SK-N-SH (cell line): Measurements from ENCODE around the gene TGFBR3. TPM values are rescaled to one million over a fixed set of nuclear protein-coding genes. Genes with fewer than 3 reads are reported as not detected.

Source experiments
- CTCF ChIA-PET: fragments of 300-600, 350-600 bp; formaldehyde crosslinking; extraction: SDS; loops from one replicate; lab custom pipeline; 2021; lab: Yijun Ruan, JAX
- POLR2A ChIA-PET: fragments of 350-600 bp; sonication (Branson Sonifier 250); formaldehyde crosslinking; extraction: SDS; loops from one replicate; lab custom pipeline; 2020; ENCODE audit warnings: antibody characterized with exemption, inconsistent platforms; lab: Yijun Ruan, JAX
- DNase-seq: peaks from one replicate; pipeline ENCODE4 v3.0.0; 2012
- H2AFZ ChIP-seq: fragments of 200-600 bp; sonication (generic); 2 replicates; pipeline ENCODE4 v1.8.1; 2016; ENCODE audit warnings: antibody characterized with exemption, mild to moderate bottlenecking, low read depth
- H3F3A ChIP-seq: fragments of 200-600 bp; sonication (generic); replicated peaks from 2 replicates; pipeline ENCODE3; 2016; ENCODE audit warnings: antibody characterized with exemption, mild to moderate bottlenecking; ENCODE audit not compliant: insufficient read depth
- H3K27ac ChIP-seq, 2 experiments: fragments of 200-500 bp in 1 of 2; fragments of 200-600 bp in 1 of 2; sonication (Bioruptor generic) in 1 of 2; sonication (generic), shearing (Covaris generic) in 1 of 2; 2 replicates each; pipeline versions ENCODE4 v1.5.1 to v1.6.1; 2014 to 2016; ENCODE audit warnings: low read depth in 2 of 2, inconsistent platforms in 1 of 2, low read length in 1 of 2, mild to moderate bottlenecking in 1 of 2, mixed read lengths in 1 of 2
- H3K27me3 ChIP-seq: fragments of 200-600 bp; sonication (generic), shearing (Covaris generic); 2 replicates; pipeline ENCODE4 v1.6.1; 2016; ENCODE audit warnings: mixed run types; ENCODE audit not compliant: insufficient read depth
- H3K36me3 ChIP-seq, 2 experiments: fragments of 200-500 bp in 1 of 2; fragments of 200-600 bp in 1 of 2; sonication (Bioruptor generic) in 1 of 2; sonication (generic) in 1 of 2; replicated peaks in 1 of 2; 2 replicates each; pipeline versions ENCODE3 to v1.5.1; 2014 to 2016; ENCODE audit warnings: low read length in 1 of 2, mild to moderate bottlenecking in 1 of 2; ENCODE audit not compliant: insufficient read depth in 2 of 2, control insufficient read depth in 1 of 2
- H3K4me1 ChIP-seq, 2 experiments: fragments of 200-500 bp in 1 of 2; fragments of 200-600 bp in 1 of 2; sonication (Bioruptor generic) in 1 of 2; sonication (generic), shearing (Covaris generic) in 1 of 2; 2 replicates each; pipeline versions ENCODE4 v1.5.1 to v1.6.1; 2014 to 2016; ENCODE audit warnings: low read depth in 1 of 2, low read length in 1 of 2, mixed run types in 1 of 2; ENCODE audit not compliant: insufficient read depth in 2 of 2, control insufficient read depth in 1 of 2
- H3K4me2 ChIP-seq: fragments of 200-600 bp; sonication (generic), shearing (Covaris generic); 2 replicates; pipeline ENCODE4 v1.6.1; 2017; ENCODE audit warnings: mixed run types
- H3K4me3 ChIP-seq, 2 experiments: fragments of 200-500 bp in 1 of 2; fragments of 200-600 bp in 1 of 2; sonication (Bioruptor generic) in 1 of 2; sonication (generic), shearing (Covaris generic) in 1 of 2; 2 replicates each; pipeline versions ENCODE4 v1.5.1 to v1.8.1; 2014 to 2016; ENCODE audit warnings: low read depth in 2 of 2, inconsistent platforms in 1 of 2, low read length in 1 of 2, mild to moderate bottlenecking in 1 of 2, mixed read lengths in 1 of 2, moderate library complexity in 1 of 2
- H3K79me2 ChIP-seq: fragments of 200-600 bp; sonication (generic); 2 replicates; pipeline ENCODE4 v1.8.1; 2017; ENCODE audit warnings: mild to moderate bottlenecking; ENCODE audit not compliant: insufficient read depth
- H3K9ac ChIP-seq: fragments of 200-600 bp; sonication (generic); 2 replicates; pipeline ENCODE4 v1.6.1; 2017; ENCODE audit warnings: mixed run types
- H3K9me2 ChIP-seq: fragments of 200-600 bp; sonication (generic); 2 replicates; pipeline ENCODE4 v1.6.1; 2017; ENCODE audit warnings: mixed run types
- H3K9me3 ChIP-seq: fragments of 200-600 bp; sonication (generic); 2 replicates; pipeline ENCODE4 v1.6.1; 2017; ENCODE audit warnings: mixed run types, mild to moderate bottlenecking, moderate library complexity
- H4K20me1 ChIP-seq: fragments of 200-600 bp; sonication (generic); 2 replicates; pipeline ENCODE4 v1.6.1; 2017; ENCODE audit warnings: mild to moderate bottlenecking, mixed run types; ENCODE audit not compliant: insufficient read depth
- CHD2 ChIP-seq: fragments of 150-350 bp; IDR thresholded peaks from 2 replicates; pipeline ENCODE4 v1.6.1; 2018; ENCODE audit warnings: low read length; ENCODE audit not compliant: partially characterized antibody
- CTCF ChIP-seq: fragments of 200-600 bp; sonication (generic); IDR thresholded peaks from 2 replicates; pipeline ENCODE4 v1.6.1; 2017; ENCODE audit warnings: antibody characterized with exemption, mild to moderate bottlenecking, moderate library complexity
- ELF1 ChIP-seq: IDR thresholded peaks from 2 replicates; pipeline ENCODE4 v1.4.0; 2012
- EZH2phosphoT487 ChIP-seq: fragments of 200-600 bp; sonication (generic); IDR thresholded peaks from 2 replicates; pipeline ENCODE4 v1.6.1; 2017; ENCODE audit warnings: low read depth, mixed run types, mild to moderate bottlenecking, antibody characterized with exemption, moderate library complexity, borderline replicate concordance
- FOSL2 ChIP-seq: IDR thresholded peaks from 2 replicates; pipeline ENCODE4 v1.4.0; 2012; ENCODE audit warnings: low read depth, mild to moderate bottlenecking, moderate library complexity, borderline replicate concordance
- JUND ChIP-seq: IDR thresholded peaks from 2 replicates; pipeline ENCODE4 v1.4.0; 2012
- MAX ChIP-seq: IDR thresholded peaks from 2 replicates; pipeline ENCODE4 v1.4.0; 2012; ENCODE audit warnings: low read depth
- NFIC ChIP-seq: IDR thresholded peaks from 2 replicates; pipeline ENCODE4 v1.4.0; 2012; ENCODE audit warnings: borderline replicate concordance
- NRF1 ChIP-seq: IDR thresholded peaks from 2 replicates; pipeline ENCODE4 v1.6.1; 2012; ENCODE audit warnings: low read depth, mild to moderate bottlenecking, low read length
- PBX3 ChIP-seq: IDR thresholded peaks from 2 replicates; pipeline ENCODE4; 2012
- REST ChIP-seq: IDR thresholded peaks from 2 replicates; pipeline ENCODE4 v1.6.1; 2012; ENCODE audit warnings: mild to moderate bottlenecking, low read depth, low read length, moderate library complexity
- RFX5 ChIP-seq: IDR thresholded peaks from 2 replicates; pipeline ENCODE4 v1.6.1; 2012; ENCODE audit warnings: mild to moderate bottlenecking, improper control_type of control experiment, low read length
- TAF1 ChIP-seq: IDR thresholded peaks from 2 replicates; pipeline ENCODE4 v1.6.1; 2012; ENCODE audit warnings: low read depth, mild to moderate bottlenecking, low read length, moderate library complexity, borderline replicate concordance
- TCF12 ChIP-seq: IDR thresholded peaks from 2 replicates; pipeline ENCODE4 v1.4.0; 2012
- USF1 ChIP-seq: IDR thresholded peaks from 2 replicates; pipeline ENCODE4 v1.4.0; 2012; ENCODE audit warnings: low read depth, borderline replicate concordance
- WGBS: methylation state at CpG from one replicate; pipeline ENCODE4 v1.1.6; 2017; ENCODE audit warnings: low lambda C conversion rate; 5-methylcytosine and 5-hydroxymethylcytosine counted together
- polyA plus RNA-seq, 3 experiments: library from polyadenylated mRNA; depleted of rRNA; stranded (reverse); fragments of >200 nt; gene quantifications; 2 replicates each; pipeline ENCODE4 v1.2.3, GENCODE V29; 2012

Gene TGFBR3
- polyA plus RNA-seq, 1 of the 3 experiments (the other 2 are of a cell fraction) = 0.07 TPM

- Histone ChIP-seq H3F3A (no peaks in the 10 kb centered on the region), H3K4me1 (no peaks in the 10 kb centered on the region), H3K9me2 (no peaks in the 10 kb centered on the region), H3K36me3 (no peaks in the 10 kb centered on the region), H3K4me3 (no peak overlapping the region), H3K27me3 (peaks cover 16% of the 10 kb centered on the region; the same call in 1 of the 2 replicates), H4K20me1 (no peaks in the 10 kb centered on the region), H3K9me3 (no peaks in the 10 kb centered on the region), H3K79me2 (no peaks in the 10 kb centered on the region), H2AFZ (no peak overlapping the region), H3K27ac (no peak overlapping the region), H3K9ac (no peak overlapping the region), H3K4me2 (no peak overlapping the region)
- POLR2A ChIA-PET = no interaction called here
- DNase-seq = no peak
- 27% methylated on average over 4 of the region's 4 CpGs for WGBS
- TF ChIP-seq CHD2 (no peak), PBX3 (no peak), REST (no peak), TAF1 (no peak), RFX5 (no peak), FOSL2 (no peak), MAX (no peak), ELF1 (no peak), EZH2phosphoT487 (no peak), TCF12 (no peak), USF1 (no peak), NFIC (no peak), JUND (no peak), NRF1 (no peak)
- CTCF ChIA-PET = no interaction called here
Observed at GRCh38 chr1:91679446-91679845, 206.5 kb downstream of the TGFBR3 start.

GRCh38 chr1:91676030-91676429 is 209.9 kb downstream of the TGFBR3 start:
- Histone ChIP-seq H3K27me3 (peaks cover 42% of the 10 kb centered on the region; the same call in 1 of the 2 replicates), H3K4me3 (no peak overlapping the region), H3K4me2 (no peak overlapping the region), H3K36me3 (no peaks in the 10 kb centered on the region), H3K79me2 (no peaks in the 10 kb centered on the region), H3K9me3 (no peaks in the 10 kb centered on the region), H2AFZ (no peak overlapping the region), H3K27ac (no peak overlapping the region), H3K9ac (no peak overlapping the region), H4K20me1 (no peaks in the 10 kb centered on the region), H3F3A (no peaks in the 10 kb centered on the region), H3K9me2 (no peaks in the 10 kb centered on the region), H3K4me1 (no peaks in the 10 kb centered on the region)
- TF ChIP-seq CTCF = no peak
- no peak for TF ChIP-seq NFIC
- DNase-seq = no peak
- CTCF ChIA-PET = no interaction called here
- 7% methylated on average over 2 of the region's 2 CpGs for WGBS
- POLR2A ChIA-PET = no interaction called here
